NT2/D1 (cell line): ENCODE measurements around the gene MAGI1.

Experiments used
- YY1 ChIP-seq: IDR thresholded peaks from 2 replicates; pipeline ENCODE4 v1.6.1; 2011; ENCODE audit not compliant: insufficient read length, insufficient read depth
- ZNF274 ChIP-seq: IDR thresholded peaks from 2 replicates; pipeline ENCODE4 v1.6.1; 2011; ENCODE audit warnings: mild to moderate bottlenecking, low read depth, low read length

DNA sequence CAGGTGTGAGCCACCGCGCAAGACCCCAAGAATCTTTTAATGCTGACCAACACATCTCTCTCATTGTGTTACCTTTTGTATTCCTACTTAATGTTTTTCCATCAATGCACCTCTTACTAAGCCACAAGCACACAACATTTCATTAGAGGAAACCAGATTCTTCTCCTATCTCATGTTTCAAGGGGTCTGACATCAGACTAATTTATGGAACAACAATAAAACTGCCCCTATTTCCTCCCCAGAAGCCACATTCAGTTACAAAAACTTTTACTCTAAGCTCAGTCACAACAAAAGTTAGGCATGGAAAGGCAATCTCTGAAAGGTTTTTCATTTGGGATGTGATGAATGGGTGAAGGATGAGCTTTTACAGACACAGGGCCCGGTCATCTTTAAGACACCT lies 251.8 kb downstream of the MAGI1 start:
- TF ChIP-seq YY1 = no peak
- no peak for TF ChIP-seq ZNF274
